GM12891 (cell line): ENCODE results near the gene CREB5.

ENCODE experiments used
- POLR2A ChIP-seq: IDR thresholded peaks from 2 replicates; pipeline ENCODE4 v1.6.1; 2011; ENCODE audit warnings: low read depth, low read length, control low read depth
- POLR2AphosphoS5 ChIP-seq: IDR thresholded peaks from 2 replicates; pipeline ENCODE4 v1.6.1; 2011; ENCODE audit warnings: low read depth, low read length, control low read depth
- POU2F2 ChIP-seq: IDR thresholded peaks from 2 replicates; pipeline ENCODE4 v1.6.1; 2011; ENCODE audit warnings: low read depth, mild to moderate bottlenecking, control low read depth, low read length, moderate library complexity
- SPI1 ChIP-seq: IDR thresholded peaks from 2 replicates; pipeline ENCODE4 v1.6.1; 2011; ENCODE audit warnings: low read depth, low read length, control low read depth
- TAF1 ChIP-seq: IDR thresholded peaks from 2 replicates; pipeline ENCODE4 v1.6.1; 2011; ENCODE audit warnings: low read depth, low read length, control low read depth

GRCh38 chr7:28656529-28656928, 244.2 kb downstream of the CREB5 start:
- TF ChIP-seq POLR2A = no peak
- no peak for TF ChIP-seq POLR2AphosphoS5
- no peak for TF ChIP-seq TAF1
- no peak for TF ChIP-seq SPI1
- TF ChIP-seq POU2F2 = no peak
